GM23248 (cell line): ENCODE data around the gene GALNT16.

Experiments used
- EZH2 ChIP-seq: fragments of 200-600 bp; sonication (generic); IDR thresholded peaks from 2 replicates; pipeline ENCODE4 v1.6.1; 2018; ENCODE audit warnings: antibody characterized with exemption, mild to moderate bottlenecking; ENCODE audit not compliant: insufficient read depth, poor library complexity, severe bottlenecking
- EZH2phosphoT487 ChIP-seq: fragments of 200-600 bp; sonication (generic); IDR thresholded peaks from 2 replicates; pipeline ENCODE4 v1.6.1; 2018; ENCODE audit warnings: antibody characterized with exemption, moderate library complexity, mild to moderate bottlenecking, low read depth; ENCODE audit not compliant: insufficient read depth

GRCh38 chr14:69280746-69281291 is 20.9 kb downstream of the GALNT16 start:
- TF ChIP-seq EZH2, result no peak
- TF ChIP-seq EZH2phosphoT487, result no peak
